ENCODE data around the gene LYRM4. TPM values are rescaled to one million over a fixed set of nuclear protein-coding genes. Genes with fewer than 3 reads are reported as not detected.

The LYRM4 gene
- total and polyA plus RNA-seq, 2 experiments from 2014 or later = 51.0 to 62.0 TPM

DNA sequence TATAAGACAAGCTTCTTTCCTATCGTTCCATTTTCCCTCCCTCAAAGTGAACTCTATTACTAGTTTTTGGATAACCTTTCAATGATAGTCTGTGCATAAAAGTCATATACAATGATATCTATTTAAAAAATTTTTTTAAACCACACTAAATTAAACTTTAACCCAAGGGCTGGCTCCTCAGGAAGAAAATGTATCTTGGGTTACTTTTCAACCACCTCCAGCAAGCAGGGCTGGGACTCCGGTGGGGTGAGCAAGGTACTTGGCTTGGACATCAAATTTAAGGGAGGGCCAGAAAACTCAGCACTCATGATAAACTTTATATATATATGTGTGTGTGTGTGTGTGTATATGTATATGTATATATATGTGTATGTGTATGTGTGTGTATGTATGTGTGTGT is 189.5 kb downstream of the LYRM4 start (continued):
- TF ChIP-seq, protein P1, sequence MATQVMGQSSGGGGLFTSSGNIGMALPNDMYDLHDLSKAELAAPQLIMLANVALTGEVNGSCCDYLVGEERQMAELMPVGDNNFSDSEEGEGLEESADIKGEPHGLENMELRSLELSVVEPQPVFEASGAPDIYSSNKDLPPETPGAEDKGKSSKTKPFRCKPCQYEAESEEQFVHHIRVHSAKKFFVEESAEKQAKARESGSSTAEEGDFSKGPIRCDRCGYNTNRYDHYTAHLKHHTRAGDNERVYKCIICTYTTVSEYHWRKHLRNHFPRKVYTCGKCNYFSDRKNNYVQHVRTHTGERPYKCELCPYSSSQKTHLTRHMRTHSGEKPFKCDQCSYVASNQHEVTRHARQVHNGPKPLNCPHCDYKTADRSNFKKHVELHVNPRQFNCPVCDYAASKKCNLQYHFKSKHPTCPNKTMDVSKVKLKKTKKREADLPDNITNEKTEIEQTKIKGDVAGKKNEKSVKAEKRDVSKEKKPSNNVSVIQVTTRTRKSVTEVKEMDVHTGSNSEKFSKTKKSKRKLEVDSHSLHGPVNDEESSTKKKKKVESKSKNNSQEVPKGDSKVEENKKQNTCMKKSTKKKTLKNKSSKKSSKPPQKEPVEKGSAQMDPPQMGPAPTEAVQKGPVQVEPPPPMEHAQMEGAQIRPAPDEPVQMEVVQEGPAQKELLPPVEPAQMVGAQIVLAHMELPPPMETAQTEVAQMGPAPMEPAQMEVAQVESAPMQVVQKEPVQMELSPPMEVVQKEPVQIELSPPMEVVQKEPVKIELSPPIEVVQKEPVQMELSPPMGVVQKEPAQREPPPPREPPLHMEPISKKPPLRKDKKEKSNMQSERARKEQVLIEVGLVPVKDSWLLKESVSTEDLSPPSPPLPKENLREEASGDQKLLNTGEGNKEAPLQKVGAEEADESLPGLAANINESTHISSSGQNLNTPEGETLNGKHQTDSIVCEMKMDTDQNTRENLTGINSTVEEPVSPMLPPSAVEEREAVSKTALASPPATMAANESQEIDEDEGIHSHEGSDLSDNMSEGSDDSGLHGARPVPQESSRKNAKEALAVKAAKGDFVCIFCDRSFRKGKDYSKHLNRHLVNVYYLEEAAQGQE (IDR thresholded peaks at IDR 0.05; ENCODE audit: unreplicated experiment) = no peak
- TF ChIP-seq CREB1 (CRISPR knock-in tag; IDR thresholded peaks at IDR 0.05; ENCODE audit: low read depth) = no peak

DNA sequence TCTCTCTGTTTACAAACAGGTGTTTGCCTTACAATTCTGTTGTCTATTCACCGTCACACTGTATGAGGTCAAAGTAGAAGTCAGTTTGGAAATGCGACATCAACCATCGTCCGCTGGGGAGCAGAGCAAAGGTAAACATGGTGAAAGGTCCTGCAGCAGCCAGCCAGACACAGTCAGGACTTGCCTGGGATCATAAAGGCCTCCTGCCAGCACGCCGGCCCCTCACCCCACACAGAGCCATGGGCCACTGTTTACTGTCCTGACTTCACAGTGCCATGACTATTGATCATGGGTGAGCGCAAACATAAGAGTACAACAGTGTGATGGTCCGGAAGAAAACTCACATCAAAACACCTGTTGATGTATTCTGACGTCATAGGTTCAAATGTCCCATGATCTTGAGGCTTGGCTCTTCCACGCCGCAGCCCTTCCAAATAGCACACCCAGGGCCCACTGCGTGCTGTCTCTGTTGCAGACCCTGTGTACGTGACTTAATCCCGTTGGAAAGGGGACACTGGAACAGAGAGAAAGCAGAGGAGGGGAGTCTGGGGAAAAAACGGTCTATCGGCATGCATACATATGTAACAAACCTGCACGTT is 192.5 kb downstream of the LYRM4 start:
- Histone ChIP-seq H3K9me2 (ENCODE audit: insufficient read depth) (no peaks in the 10 kb centered on the region), H3K4me3 (no peak overlapping the region), H3K27me3 (ENCODE audit: insufficient read depth) (no peaks in the 10 kb centered on the region), H3F3A (replicated peaks; ENCODE audit: low read depth) (no peaks in the 10 kb centered on the region), H3K36me3 (ENCODE audit: insufficient read depth) (no peaks in the 10 kb centered on the region), H2AFZ (no peak overlapping the region), H4K20me1 (replicated peaks; ENCODE audit: insufficient read depth) (no peaks in the 10 kb centered on the region), H3K79me2 (replicated peaks; ENCODE audit: insufficient read depth) (no peaks in the 10 kb centered on the region), H3K27ac (ENCODE audit: low read depth) (no peak overlapping the region), H3K4me2 (no peak overlapping the region), H3K4me1 (ENCODE audit: insufficient read depth) (no peaks in the 10 kb centered on the region)
- Mint-ChIP-seq H3K9me3 (no peaks in the 10 kb centered on the region), H3K27me3 (ENCODE audit: insufficient read depth, low read depth, poor library complexity) (peaks cover 2% of the 10 kb centered on the region), H3K4me3 (no peak overlapping the region), H3K27ac (no peak overlapping the region), H3K4me1 (no peaks in the 10 kb centered on the region), H3K36me3 (ENCODE audit: low read depth) (no peaks in the 10 kb centered on the region; the same call in 2 of the 3 replicates)
- DNase-seq (ENCODE audit: low spot score) (no peak), ATAC-seq (no peak)
- TF ChIP-seq JUNB (IDR thresholded peaks at IDR 0.05; ENCODE audit: unreplicated experiment) = no peak

DNA sequence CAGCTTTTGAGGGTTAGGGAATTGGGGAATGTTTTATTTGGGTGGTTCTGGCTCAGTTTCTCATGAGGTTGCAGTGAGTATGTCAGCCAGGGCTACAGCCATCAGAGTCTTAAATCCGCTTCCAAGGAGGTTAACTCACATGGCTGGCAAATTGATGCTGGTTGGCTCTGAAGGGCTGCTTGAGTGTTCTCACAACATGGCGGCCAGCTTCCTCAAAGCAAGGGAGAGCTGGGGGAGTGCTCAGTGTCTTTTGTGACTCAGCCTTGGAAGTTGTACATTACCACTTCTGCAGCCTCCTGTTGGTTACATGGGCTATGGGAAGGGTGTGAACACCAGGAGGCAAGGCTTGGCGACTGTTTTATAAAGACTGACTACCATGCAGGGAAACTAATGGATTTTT is 193.4 kb downstream of the LYRM4 start:
- no peak overlapping the region for H3K27ac Mint-ChIP-seq
- H3K9me3 Mint-ChIP-seq = no peaks in the 10 kb centered on the region
- H3K27me3 Mint-ChIP-seq (ENCODE audit: insufficient read depth, low read depth, poor library complexity) = peaks cover 2% of the 10 kb centered on the region

More for the DNA sequence above, 193.4 kb downstream of the LYRM4 start:
- no peak overlapping the region for H3K27ac ChIP-seq (ENCODE audit: low read depth)
- H3K9me2 ChIP-seq (ENCODE audit: insufficient read depth) = no peaks in the 10 kb centered on the region
- H3K4me1 ChIP-seq (ENCODE audit: insufficient read depth) = no peaks in the 10 kb centered on the region
- no peak overlapping the region for H2AFZ ChIP-seq
- no peak for TF ChIP-seq STAT1 (IDR thresholded peaks at IDR 0.05; ENCODE audit: unreplicated experiment)
- no peak for ATAC-seq
- H3K27me3 ChIP-seq (ENCODE audit: insufficient read depth) = no peaks in the 10 kb centered on the region
- Mint-ChIP-seq H3K4me1 (no peaks in the 10 kb centered on the region), H3K36me3 (ENCODE audit: low read depth) (no peaks in the 10 kb centered on the region; the same call in 2 of the 3 replicates), H3K4me3 (no peak overlapping the region)
- no peak overlapping the region for H3K4me2 ChIP-seq
- H3F3A ChIP-seq (replicated peaks; ENCODE audit: low read depth) = no peaks in the 10 kb centered on the region
- no peaks in the 10 kb centered on the region for H3K36me3 ChIP-seq (ENCODE audit: insufficient read depth)
- no peaks in the 10 kb centered on the region for H4K20me1 ChIP-seq (replicated peaks; ENCODE audit: insufficient read depth)
- no peaks in the 10 kb centered on the region for H3K79me2 ChIP-seq (replicated peaks; ENCODE audit: insufficient read depth)
- H3K4me3 ChIP-seq = no peak overlapping the region
- no peak for DNase-seq (ENCODE audit: low spot score)
